ENCODE measurements around the gene PFKP.

PFKP gene

GRCh38 chr10:3136763-3137611 is 69.6 kb downstream of the PFKP start:
- H3K27me3 ChIP-seq (ENCODE audit: insufficient read depth, poor library complexity, severe bottlenecking): no peaks in the 10 kb centered on the region
- no peak for DNase-seq (ENCODE audit: low read depth in 1 of 2, low spot score in 1 of 2)
- no peak overlapping the region for H3K4me3 ChIP-seq (replicated peaks; ENCODE audit: insufficient read depth, low read length)
- TF ChIP-seq GABPA (IDR thresholded peaks at IDR 0.05; ENCODE audit: low read depth) (no peak), POLR2AphosphoS5 (IDR thresholded peaks at IDR 0.05; ENCODE audit: low read depth) (no peak), SPI1 (IDR thresholded peaks at IDR 0.05; ENCODE audit: borderline replicate concordance, low read depth) (no peak), CTCF (IDR thresholded peaks at IDR 0.05; ENCODE audit: insufficient read depth, low read length) (no peak), REST (IDR thresholded peaks at IDR 0.05; ENCODE audit: insufficient replicate concordance, low read depth) (no peak)
- no peak overlapping the region for H3K27ac ChIP-seq (replicated peaks)

GRCh38 chr10:3137958-3138726 is 70.8 kb downstream of the PFKP start:
- no peak for DNase-seq (ENCODE audit: low read depth in 1 of 2, low spot score in 1 of 2)
- no peaks in the 10 kb centered on the region for H3K27me3 ChIP-seq (ENCODE audit: insufficient read depth, poor library complexity, severe bottlenecking)
- H3K27ac ChIP-seq (replicated peaks): no peak overlapping the region
- no peak overlapping the region for H3K4me3 ChIP-seq (replicated peaks; ENCODE audit: insufficient read depth, low read length)
- no peak for TF ChIP-seq POLR2AphosphoS5 (IDR thresholded peaks at IDR 0.05; ENCODE audit: low read depth)
- no peak for TF ChIP-seq REST (IDR thresholded peaks at IDR 0.05; ENCODE audit: insufficient replicate concordance, low read depth)
- no peak for TF ChIP-seq SPI1 (IDR thresholded peaks at IDR 0.05; ENCODE audit: borderline replicate concordance, low read depth)
- no peak for TF ChIP-seq CTCF (IDR thresholded peaks at IDR 0.05; ENCODE audit: insufficient read depth, low read length)
- no peak for TF ChIP-seq GABPA (IDR thresholded peaks at IDR 0.05; ENCODE audit: low read depth)

DNA sequence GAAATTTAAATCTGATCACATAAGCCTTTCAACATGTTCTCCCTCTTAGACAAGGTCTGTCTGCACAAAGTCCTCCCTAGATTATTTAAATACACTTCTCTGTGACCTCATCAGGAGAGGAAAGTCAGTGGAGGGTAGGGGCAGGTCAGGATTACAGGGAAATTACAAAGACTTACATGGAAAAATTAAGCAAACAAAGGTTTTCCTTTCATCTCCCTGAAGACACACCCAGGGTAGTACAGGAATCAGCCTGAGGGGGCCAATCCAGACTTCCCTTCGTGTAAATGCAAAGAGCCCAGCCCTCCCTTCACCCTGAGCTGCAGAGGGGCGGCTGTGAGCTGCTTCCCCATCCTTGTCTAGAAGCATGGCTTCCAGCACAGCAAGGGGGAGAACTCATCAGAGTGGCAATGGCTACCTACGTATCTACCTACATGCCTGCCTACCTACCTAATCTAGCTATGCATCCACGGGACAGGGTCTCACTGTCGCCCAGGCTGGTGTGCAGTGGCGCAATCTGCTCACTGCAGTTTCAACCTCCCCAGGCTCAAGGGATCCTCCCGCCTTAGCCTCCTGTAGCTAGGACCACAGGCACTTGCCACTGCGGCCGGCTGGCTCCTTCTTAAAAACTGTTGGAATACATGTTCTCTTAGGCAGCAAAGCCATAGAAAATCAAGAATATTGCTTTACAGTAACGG is 72.0 kb downstream of the PFKP start:
- Histone ChIP-seq H3K27ac (replicated peaks) (no peak overlapping the region), H3K4me3 (replicated peaks; ENCODE audit: insufficient read depth, low read length) (no peak overlapping the region), H3K27me3 (ENCODE audit: insufficient read depth, poor library complexity, severe bottlenecking) (no peaks in the 10 kb centered on the region)
- DNase-seq (ENCODE audit: low read depth in 1 of 2, low spot score in 1 of 2): no peak
- no peak for TF ChIP-seq CTCF (IDR thresholded peaks at IDR 0.05; ENCODE audit: insufficient read depth, low read length)
- no peak for TF ChIP-seq REST (IDR thresholded peaks at IDR 0.05; ENCODE audit: insufficient replicate concordance, low read depth)
- TF ChIP-seq SPI1 (IDR thresholded peaks at IDR 0.05; ENCODE audit: borderline replicate concordance, low read depth): no peak
- no peak for TF ChIP-seq GABPA (IDR thresholded peaks at IDR 0.05; ENCODE audit: low read depth)
- no peak for TF ChIP-seq POLR2AphosphoS5 (IDR thresholded peaks at IDR 0.05; ENCODE audit: low read depth)

Measured in HL-60 (cell line).